T-helper 22 cell (primary cell): ENCODE results near the gene URAD.
"Not testable (repeated sequence)": the region's sequence is repeated elsewhere in the genome, so short reads cannot be mapped to it uniquely, and the experiment has no call there.

Experiments used
- DNase-seq: peaks from one replicate; pipeline ENCODE4 v3.0.0-alpha.2; 2020; ENCODE audit warnings: low read depth

The URAD gene

GRCh38 chr13:27988520-27988919, at the start of gene URAD:
URAD (minus strand) TSS chr13:27988693; CDS start chr13:27988637, 56 bp downstream.
- DNase-seq: no peak

GRCh38 chr13:28037399-28037798, 48.9 kb upstream of the URAD start:
- no peak for DNase-seq

GRCh38 chr13:28035146-28035782, 46.8 kb upstream of the URAD start:
- no peak for DNase-seq

GRCh38 chr13:28033894-28034655, 45.6 kb upstream of the URAD start:
- no peak for DNase-seq

GRCh38 chr13:28032438-28032837, 43.9 kb upstream of the URAD start:
- not testable (repeated sequence) for DNase-seq

- DNase-seq: no peak
Measured at GRCh38 chr13:28031896-28032288, 43.4 kb upstream of the URAD start.

- no peak for DNase-seq
Measured at GRCh38 chr13:28031220-28031895, 42.9 kb upstream of the URAD start.

GRCh38 chr13:28027607-28028364, 39.3 kb upstream of the URAD start:
- no peak for DNase-seq

- DNase-seq: no peak
Measured at GRCh38 chr13:28027071-28027470, 38.6 kb upstream of the URAD start.

GRCh38 chr13:28026508-28026907, 38.0 kb upstream of the URAD start:
- no peak for DNase-seq

GRCh38 chr13:28022848-28023518, 34.5 kb upstream of the URAD start:
- DNase-seq: no peak

- no peak for DNase-seq
Measured at GRCh38 chr13:28014301-28014700, 25.8 kb upstream of the URAD start.

- DNase-seq: no peak
Measured at GRCh38 chr13:28013482-28013881, 25.0 kb upstream of the URAD start.

GRCh38 chr13:28012896-28013295, 24.4 kb upstream of the URAD start:
- DNase-seq: no peak

- DNase-seq: no peak
Measured at GRCh38 chr13:28012383-28012782, 23.9 kb upstream of the URAD start.

GRCh38 chr13:28010046-28010445, 21.6 kb upstream of the URAD start:
- DNase-seq: no peak

- DNase-seq: not testable (repeated sequence)
Measured at GRCh38 chr13:28005016-28005415, 16.5 kb upstream of the URAD start.

GRCh38 chr13:28002886-28003698, 14.6 kb upstream of the URAD start:
- no peak for DNase-seq

GRCh38 chr13:28001837-28002473, 13.5 kb upstream of the URAD start:
- no peak for DNase-seq

GRCh38 chr13:28001049-28001448, 12.6 kb upstream of the URAD start:
- DNase-seq: no peak
